Measurements from ENCODE around the gene TCF7L2.

The TCF7L2 gene

GRCh38 chr10:112986544-112987190 is 36.6 kb downstream of the TCF7L2 start:
- no peaks in the 10 kb centered on the region for H3K27me3 ChIP-seq (ENCODE audit: insufficient read depth, low read depth, severe bottlenecking)
- H3K27ac ChIP-seq: no peak overlapping the region
- no peak for DNase-seq
- no peaks in the 10 kb centered on the region for H3K36me3 ChIP-seq
- H3K9me3 ChIP-seq (ENCODE audit: severe bottlenecking): no peaks in the 10 kb centered on the region
- H3K4me3 ChIP-seq (ENCODE audit: low read depth, low read length): no peak overlapping the region
- no peak for TF ChIP-seq CTCF (IDR thresholded peaks at IDR 0.05; ENCODE audit: low read depth, low read length)

GRCh38 chr10:112988839-112989406 is 38.9 kb downstream of the TCF7L2 start:
- no peaks in the 10 kb centered on the region for H3K9me3 ChIP-seq (ENCODE audit: severe bottlenecking)
- no peak overlapping the region for H3K4me3 ChIP-seq (ENCODE audit: low read depth, low read length)
- no peaks in the 10 kb centered on the region for H3K27me3 ChIP-seq (ENCODE audit: insufficient read depth, low read depth, severe bottlenecking)
- no peaks in the 10 kb centered on the region for H3K36me3 ChIP-seq
- no peak for DNase-seq
- no peak overlapping the region for H3K27ac ChIP-seq
- TF ChIP-seq CTCF (IDR thresholded peaks at IDR 0.05; ENCODE audit: low read depth, low read length): no peak

DNA sequence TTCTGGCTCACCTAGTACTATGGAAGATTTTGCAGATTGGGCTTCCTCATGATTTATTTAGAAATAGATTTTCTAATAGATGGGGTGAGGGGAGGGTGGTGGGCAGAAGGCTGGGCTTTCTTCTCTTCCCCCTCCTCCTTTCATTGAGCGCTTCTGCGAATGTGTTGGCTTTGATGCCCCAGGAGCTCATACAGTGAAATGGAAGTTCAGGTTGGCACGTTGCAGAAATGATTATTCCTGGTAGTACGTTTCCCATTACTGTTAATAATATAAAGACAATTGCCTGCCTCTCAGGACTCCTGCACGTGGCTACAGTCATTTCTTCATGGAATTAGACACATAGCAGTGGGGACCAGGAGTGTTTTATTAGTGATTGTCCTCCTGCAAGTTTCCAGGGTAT is 39.8 kb downstream of the TCF7L2 start:
- Histone ChIP-seq H3K36me3 (no peaks in the 10 kb centered on the region), H3K27ac (no peak overlapping the region), H3K27me3 (ENCODE audit: insufficient read depth, low read depth, severe bottlenecking) (no peaks in the 10 kb centered on the region), H3K4me3 (ENCODE audit: low read depth, low read length) (no peak overlapping the region), H3K9me3 (ENCODE audit: severe bottlenecking) (no peaks in the 10 kb centered on the region)
- DNase-seq: no peak
- no peak for TF ChIP-seq CTCF (IDR thresholded peaks at IDR 0.05; ENCODE audit: low read depth, low read length)

DNA sequence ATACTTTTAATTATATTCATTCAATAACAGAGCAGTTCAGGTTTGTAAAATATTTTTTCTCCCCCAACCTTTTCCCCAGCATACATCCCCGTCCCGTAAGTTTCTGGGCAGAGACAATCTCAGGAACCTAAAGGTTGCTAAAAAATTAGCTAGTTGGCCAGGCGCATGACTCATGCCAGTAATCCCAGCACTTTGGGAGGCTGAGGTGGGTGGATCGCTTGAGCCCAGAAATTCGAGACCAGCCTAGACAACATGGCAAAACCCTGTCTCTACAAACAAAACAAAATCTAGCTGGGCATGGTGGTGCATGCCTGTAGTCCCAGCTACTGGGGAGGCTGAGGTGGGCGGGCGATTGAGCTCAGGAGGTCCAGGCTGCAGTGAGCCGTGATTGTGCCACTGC is 40.2 kb downstream of the TCF7L2 start:
- no peaks in the 10 kb centered on the region for H3K36me3 ChIP-seq
- H3K4me3 ChIP-seq (ENCODE audit: low read depth, low read length): no peak overlapping the region
- H3K27me3 ChIP-seq (ENCODE audit: insufficient read depth, low read depth, severe bottlenecking): no peaks in the 10 kb centered on the region
- H3K9me3 ChIP-seq (ENCODE audit: severe bottlenecking): no peaks in the 10 kb centered on the region
- H3K27ac ChIP-seq: no peak overlapping the region
- TF ChIP-seq CTCF (IDR thresholded peaks at IDR 0.05; ENCODE audit: low read depth, low read length): no peak
- DNase-seq: no peak

- Histone ChIP-seq H3K36me3 (no peaks in the 10 kb centered on the region), H3K27ac (no peak overlapping the region), H3K4me3 (ENCODE audit: low read depth, low read length) (no peak overlapping the region), H3K27me3 (ENCODE audit: insufficient read depth, low read depth, severe bottlenecking) (no peaks in the 10 kb centered on the region), H3K9me3 (ENCODE audit: severe bottlenecking) (no peaks in the 10 kb centered on the region)
- no peak for TF ChIP-seq CTCF (IDR thresholded peaks at IDR 0.05; ENCODE audit: low read depth, low read length)
- no peak for DNase-seq
These were observed 41.9 kb downstream of the TCF7L2 start for GRCh38 chr10:112991888-112992491.

Measured in WERI-Rb-1 (cell line).